HepG2 (cell line): ENCODE results near the gene LATS2. TPM values are rescaled to one million over a fixed set of nuclear protein-coding genes. Genes with fewer than 3 reads are reported as not detected.

ENCODE experiments used
- ATAC-seq: fragments of 200-7000 bp; cut with Tn5 transposase; 3 replicates; pipeline ENCODE4 v1.9.1; 2020; ENCODE audit warnings: mild to moderate bottlenecking, moderate library complexity
- BruUV-seq: library from RNA; stranded (reverse); fragments of 400-500 nt; replicated peaks from 2 replicates; lab custom pipeline; 2021; lab: Mats Ljungman, UMichigan
- CTCF ChIA-PET: fragments of 300-600 bp; formaldehyde crosslinking; extraction: SDS; loops from one replicate; lab custom pipeline; 2021; ENCODE audit warnings: low total read pairs, inconsistent platforms, low intra/inter-chr PET ratio; lab: Yijun Ruan, JAX
- POLR2A ChIA-PET: fragments of 350-600 bp; sonication (Branson Sonifier 250); formaldehyde crosslinking; loops from one replicate; lab custom pipeline; 2020; ENCODE audit warnings: antibody characterized with exemption, inconsistent platforms; lab: Yijun Ruan, JAX
- DNase-seq: peaks from one replicate; pipeline ENCODE4 v3.0.0-alpha.2; 2015; ENCODE audit warnings: low spot score
- FAIRE-seq: peaks from 3 replicates; lab custom pipeline; 2011; peaks lifted over from hg19 to GRCh38; lab: Jason Lieb, UNC
- H2AFZ ChIP-seq: one replicate; pipeline ENCODE4 v1.6.1; 2011; ENCODE audit warnings: low read length, inconsistent platforms
- H3K27ac ChIP-seq: fragments of 300-600 bp; 3 replicates; pipeline ENCODE4 v1.8.0; 2011; ENCODE audit warnings: mixed run types, mild to moderate bottlenecking, mixed read lengths, low read length, inconsistent platforms; ENCODE audit not compliant: insufficient read depth; ENCODE audit errors: extremely low read length
- H3K27me3 ChIP-seq, 2 experiments: fragments of 200-600 bp in 1 of 2; 2 replicates in 1 of 2; 3 replicates in 1 of 2; pipeline versions ENCODE4 v1.6.0 to v1.8.0; 2011; ENCODE audit warnings: low read length in 2 of 2, mild to moderate bottlenecking in 2 of 2, moderate library complexity in 2 of 2, inconsistent platforms in 1 of 2; ENCODE audit not compliant: insufficient read depth in 2 of 2, control insufficient read depth in 1 of 2
- H3K36me3 ChIP-seq, 2 experiments: fragments of 200-600 bp in 1 of 2; replicated peaks in 1 of 2; 2 replicates in 1 of 2; 3 replicates in 1 of 2; pipeline versions ENCODE4 v1.5.1 to v1.8.0; 2011; ENCODE audit warnings: low read length in 2 of 2, inconsistent platforms in 1 of 2; ENCODE audit not compliant: insufficient read depth in 2 of 2, control insufficient read depth in 1 of 2
- H3K4me1 ChIP-seq: 2 replicates; pipeline ENCODE4 v1.5.1; 2012; ENCODE audit warnings: low read length, inconsistent platforms; ENCODE audit not compliant: insufficient read depth
- H3K4me2 ChIP-seq: 2 replicates; pipeline ENCODE4 v1.6.0; 2011; ENCODE audit warnings: low read depth, low read length, inconsistent platforms
- H3K4me3 ChIP-seq, 3 experiments: fragments of 200-600 bp in 1 of 3; sonication (generic), shearing (Covaris generic) in 1 of 3; replicated peaks in 1 of 3; 2 replicates each; pipeline ENCODE4 v1.5.1; 2011 to 2016; ENCODE audit warnings: low read length in 3 of 3, inconsistent platforms in 2 of 3, low read depth in 2 of 3, mild to moderate bottlenecking in 2 of 3, control low read depth in 1 of 3, mixed read lengths in 1 of 3; ENCODE audit not compliant: insufficient read depth in 1 of 3
- H3K79me2 ChIP-seq: one replicate; pipeline ENCODE4 v1.6.1; 2011; ENCODE audit warnings: low read length, inconsistent platforms; ENCODE audit not compliant: insufficient read depth
- H3K9ac ChIP-seq: 2 replicates; pipeline ENCODE4 v1.6.0; 2011; ENCODE audit warnings: mild to moderate bottlenecking, low read depth, low read length, inconsistent platforms; ENCODE audit not compliant: insufficient read depth
- H3K9me3 ChIP-seq: 2 replicates; pipeline ENCODE4 v1.5.1; 2012; ENCODE audit warnings: mild to moderate bottlenecking, low read length
- H4K20me1 ChIP-seq: 2 replicates; pipeline ENCODE4 v1.6.0; 2011; ENCODE audit warnings: inconsistent platforms, mild to moderate bottlenecking, low read length, moderate library complexity; ENCODE audit not compliant: insufficient read depth
- IKZF1 ChIP-seq: fragments of 450-650 bp; IDR thresholded peaks from 2 replicates; pipeline ENCODE4 v1.7.1; 2016
- JUNB ChIP-seq: sonication (generic); formaldehyde crosslinking; IDR thresholded peaks from 2 replicates; pipeline ENCODE4 v1.8.0; 2022; ENCODE audit warnings: missing genetic modification reagents, mild to moderate bottlenecking, borderline replicate concordance
- MXI1 ChIP-seq: IDR thresholded peaks from 3 replicates; pipeline ENCODE4 v1.6.1; 2012; ENCODE audit warnings: low read depth, low read length, inconsistent platforms, borderline replicate concordance
- NFYC ChIP-seq: IDR thresholded peaks from 2 replicates; pipeline ENCODE4 v1.6.1; 2016; ENCODE audit warnings: missing genetic modification reagents, missing compliant biosample characterization
- SIX1 ChIP-seq: sonication (generic); formaldehyde crosslinking; IDR thresholded peaks from 2 replicates; pipeline ENCODE4 v1.4.0; 2020; ENCODE audit warnings: missing genetic modification reagents, borderline replicate concordance
- SNAI1 ChIP-seq: sonication (generic); formaldehyde crosslinking; IDR thresholded peaks from 2 replicates; pipeline ENCODE4 v1.5.0; 2020; ENCODE audit warnings: mild to moderate bottlenecking, missing genetic modification reagents, borderline replicate concordance
- STAT5B ChIP-seq: sonication (generic); formaldehyde crosslinking; IDR thresholded peaks from 2 replicates; pipeline ENCODE4 v1.4.0; 2020; ENCODE audit warnings: missing genetic modification reagents
- ZFP41 ChIP-seq: sonication (generic); formaldehyde crosslinking; IDR thresholded peaks from 2 replicates; pipeline ENCODE4 v1.4.0; 2020; ENCODE audit warnings: mild to moderate bottlenecking, missing genetic modification reagents, borderline replicate concordance
- ZNF205 ChIP-seq: IDR thresholded peaks from 2 replicates; pipeline ENCODE4 v1.6.1; 2018; ENCODE audit warnings: missing biosample characterization, missing genetic modification reagents
- ZNF367 ChIP-seq: sonication (generic); formaldehyde crosslinking; IDR thresholded peaks from 2 replicates; pipeline ENCODE4 v1.4.0; 2020; ENCODE audit warnings: missing genetic modification reagents, borderline replicate concordance
- ZNF557 ChIP-seq: sonication (generic); formaldehyde crosslinking; IDR thresholded peaks from 2 replicates; pipeline ENCODE4 v1.4.0; 2020; ENCODE audit warnings: missing genetic modification reagents
- ZNF704 ChIP-seq: sonication (generic); formaldehyde crosslinking; IDR thresholded peaks from 2 replicates; pipeline ENCODE4 v1.8.1; 2023; ENCODE audit warnings: mild to moderate bottlenecking, inconsistent platforms, moderate library complexity, missing genetic modification reagents, borderline replicate concordance
- ZNF776 ChIP-seq: sonication (generic); formaldehyde crosslinking; IDR thresholded peaks from 2 replicates; pipeline ENCODE4 v1.4.0; 2020; ENCODE audit warnings: mild to moderate bottlenecking, missing genetic modification reagents
- WGBS: methylation state at CpG from one replicate; pipeline ENCODE4 v1.1.6; 2017; ENCODE audit warnings: low lambda C conversion rate; 5-methylcytosine and 5-hydroxymethylcytosine counted together
- in situ Hi-C: cut with HindIII; loops from 2 replicates; pipeline ENCODE4 v1.10.0; 2017; ENCODE audit warnings: low pct_unique_long_range_greater_than_20kb; ENCODE audit not compliant: extremely low pct_ligation_motif_present
- intact Hi-C: fragments of 100-400 bp; cut with micrococcal nuclease; formaldehyde crosslinking; loops from one replicate; pipeline ENCODE4 v1.10.0; 2022; ENCODE audit not compliant: unreplicated experiment
- polyA plus RNA-seq, 8 experiments: library from polyadenylated mRNA; depleted of rRNA in 3 of 8; stranded (reverse) in 7 of 8; unstranded in 1 of 8; fragments of >200 nt; fragmentation: Illumina TruSeq in 4 of 8; extraction: Trizol in 4 of 8; gene quantifications; 2 replicates each; pipeline versions ENCODE4 v1.2.1 to v1.2.3, GENCODE V29; 2011 to 2016; ENCODE audit warnings: low read depth in 4 of 8, missing spikeins in 1 of 8, mixed read lengths in 1 of 8; ENCODE audit not compliant: insufficient read depth in 1 of 8
- total RNA-seq, 5 experiments: library from RNA; depleted of rRNA; stranded (reverse); fragments of >200 nt; fragmentation: Illumina TruSeq; extraction: Trizol; gene quantifications; 2 replicates each; pipeline ENCODE4 v1.2.3, GENCODE V29; 2016; ENCODE audit warnings: low read depth in 1 of 5
- TF ChIP-seq, protein P1 (sequence below): sonication (generic); formaldehyde crosslinking; IDR thresholded peaks from 2 replicates; pipeline ENCODE4 v1.5.0; 2020; ENCODE audit warnings: mild to moderate bottlenecking, low read depth, missing genetic modification reagents, borderline replicate concordance

LATS2 gene
- total and polyA plus RNA-seq, 2 of the 13 experiments (the other 11 are each of a cell fraction or from before 2014, with no cell fraction given) = 7.3 to 8.5 TPM

- Histone ChIP-seq H3K27ac (no peak overlapping the region), H3K36me3 (peaks cover 25 to 63% of the 10 kb centered on the region in 2 experiments), H3K27me3 (no peaks in the 10 kb centered on the region), H3K4me1 (no peaks in the 10 kb centered on the region), H3K9me3 (no peaks in the 10 kb centered on the region), H4K20me1 (no peaks in the 10 kb centered on the region; the same call in 1 of the 2 replicates), H3K9ac (no peak overlapping the region), H3K79me2 (peaks cover 6% of the 10 kb centered on the region), H3K4me2 (no peak overlapping the region), H2AFZ (no peak overlapping the region), H3K4me3 (no peak overlapping the region)
- WGBS = 96% methylated on average over 11 of the region's 11 CpGs
- no peak for DNase-seq
- no peak for FAIRE-seq
- intact Hi-C loops (no loop called here), in situ Hi-C loops (no loop called here)
- ChIA-PET CTCF (no interaction called here), POLR2A (no interaction called here)
- TF ChIP-seq IKZF1 (no peak), ZNF367 (CRISPR knock-in tag) (no peak), STAT5B (CRISPR knock-in tag) (no peak), JUNB (CRISPR knock-in tag) (no peak), ZNF776 (CRISPR knock-in tag) (no peak), ZFP41 (CRISPR knock-in tag) (no peak), ZNF704 (CRISPR knock-in tag) (no peak), ZNF557 (CRISPR knock-in tag) (no peak), NFYC (CRISPR knock-in tag) (no peak), ZNF205 (CRISPR knock-in tag) (no peak), SIX1 (CRISPR knock-in tag) (no peak), MXI1 (no peak), SNAI1 (no peak)
- TF ChIP-seq, protein P1, sequence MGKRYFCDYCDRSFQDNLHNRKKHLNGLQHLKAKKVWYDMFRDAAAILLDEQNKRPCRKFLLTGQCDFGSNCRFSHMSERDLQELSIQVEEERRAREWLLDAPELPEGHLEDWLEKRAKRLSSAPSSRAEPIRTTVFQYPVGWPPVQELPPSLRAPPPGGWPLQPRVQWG (CRISPR knock-in tag) = no peak
- no TSS peak for BruUV-seq
- no peak for ATAC-seq
Measured at GRCh38 chr13:20987599-20987998, 73.8 kb downstream of the LATS2 start.
